Midbrain (tissue), 1 donor: ENCODE results near the gene FAM161A.
"Not testable (repeated sequence)": the region's sequence is repeated elsewhere in the genome, so short reads cannot be mapped to it uniquely, and the experiment has no call there.

ENCODE experiments used
- DNase-seq: peaks from one replicate; lab custom pipeline; 2025; lab: John Stamatoyannopoulos, UW

The FAM161A gene

GRCh38 chr2:61845320-61845719 is 8.5 kb downstream of the FAM161A start:
- DNase-seq, result no peak

- no peak for DNase-seq
Measured at GRCh38 chr2:61841286-61841685, 12.6 kb downstream of the FAM161A start.

- DNase-seq, result no peak
Measured at GRCh38 chr2:61834893-61835292, 19.0 kb downstream of the FAM161A start.

GRCh38 chr2:61833971-61834370 is 19.9 kb downstream of the FAM161A start:
- no peak for DNase-seq

- no peak for DNase-seq
Measured at GRCh38 chr2:61832183-61832841, 21.5 kb downstream of the FAM161A start.

- no peak for DNase-seq
Measured at GRCh38 chr2:61822255-61822654, 31.6 kb downstream of the FAM161A start.

- no peak for DNase-seq
Measured at GRCh38 chr2:61816480-61817355, 37.1 kb downstream of the FAM161A start.

GRCh38 chr2:61814539-61815160 is 39.2 kb downstream of the FAM161A start:
- DNase-seq, result no peak

GRCh38 chr2:61813314-61813713 is 40.5 kb downstream of the FAM161A start:
- DNase-seq, result not testable (repeated sequence)

GRCh38 chr2:61811821-61812220 is 42.0 kb downstream of the FAM161A start:
- DNase-seq, result no peak

GRCh38 chr2:61810203-61810602 is 43.7 kb downstream of the FAM161A start:
- not testable (repeated sequence) for DNase-seq

GRCh38 chr2:61808693-61809092 is 45.2 kb downstream of the FAM161A start:
- not testable (repeated sequence) for DNase-seq

GRCh38 chr2:61807036-61807757 is 46.7 kb downstream of the FAM161A start:
- no peak for DNase-seq

GRCh38 chr2:61802548-61802947 is 51.3 kb downstream of the FAM161A start:
- no peak for DNase-seq

- no peak for DNase-seq
Measured at GRCh38 chr2:61799099-61799498, 54.8 kb downstream of the FAM161A start.

- DNase-seq, result not testable (repeated sequence)
Measured at GRCh38 chr2:61797446-61797845, 56.4 kb downstream of the FAM161A start.

- DNase-seq, result no peak
Measured at GRCh38 chr2:61795408-61795807, 58.5 kb downstream of the FAM161A start.

- DNase-seq, result peak; percentile 23
Measured at GRCh38 chr2:61793389-61793836, 60.4 kb downstream of the FAM161A start.

- no peak for DNase-seq
Measured at GRCh38 chr2:61792355-61792890, 61.4 kb downstream of the FAM161A start.

- DNase-seq, result no peak
Measured at GRCh38 chr2:61789807-61790602, 63.9 kb downstream of the FAM161A start.
